ENCODE data around the gene PARP6. TPM values are rescaled to one million over a fixed set of nuclear protein-coding genes. Genes with fewer than 3 reads are reported as not detected.

PARP6 gene
- total RNA-seq, 2 experiments from 2014 or later: 41.4 to 58.2 TPM

DNA sequence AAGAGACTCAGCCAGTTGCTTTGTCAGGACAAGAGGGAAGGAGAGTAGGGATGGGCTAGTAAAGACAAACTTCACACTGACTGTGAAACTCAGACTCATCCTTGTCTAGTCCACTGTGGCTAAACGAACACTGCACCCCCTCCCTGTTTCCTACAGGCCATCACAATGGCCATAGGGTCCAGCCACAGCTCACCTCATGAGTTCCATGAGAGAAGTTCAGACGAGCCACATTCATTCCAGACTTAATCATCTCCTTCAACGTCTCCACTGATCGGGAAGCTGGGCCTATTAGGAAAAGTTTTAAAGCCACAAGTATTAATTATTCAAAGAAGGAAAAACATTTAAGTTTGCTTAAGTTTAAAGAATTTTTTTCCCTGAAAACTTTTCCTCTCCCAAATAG, 55.1 kb downstream of the PARP6 start:
- intact Hi-C loops (cut with DNase I, micrococcal nuclease): no loop called here
- no peaks in the 10 kb centered on the region for H3K9me3 Mint-ChIP-seq (ENCODE audit: low read depth)
- H3K27ac Mint-ChIP-seq: no peak overlapping the region
- POLR2A ChIA-PET: interaction anchor here (1.3 kb wide), 1 partner anchor 9 kb away, joined by 6 read pairs; no protein-coding TSS in a partner anchor
- CTCF ChIA-PET: interaction anchor here (1.0 to 3.8 kb wide), 4 partner anchors 9 to 34 kb away, joined by 3 to 17 read pairs (median 4); no protein-coding TSS in a partner anchor
- ATAC-seq: no peak
- H3K4me1 Mint-ChIP-seq: peaks cover 41% of the 10 kb centered on the region
- H3K27me3 Mint-ChIP-seq: no peaks in the 10 kb centered on the region
- no peak overlapping the region for H3K4me3 Mint-ChIP-seq
- H3K36me3 Mint-ChIP-seq (ENCODE audit: low read depth): peaks cover 82% of the 10 kb centered on the region
- DNase-seq: no peak

DNA sequence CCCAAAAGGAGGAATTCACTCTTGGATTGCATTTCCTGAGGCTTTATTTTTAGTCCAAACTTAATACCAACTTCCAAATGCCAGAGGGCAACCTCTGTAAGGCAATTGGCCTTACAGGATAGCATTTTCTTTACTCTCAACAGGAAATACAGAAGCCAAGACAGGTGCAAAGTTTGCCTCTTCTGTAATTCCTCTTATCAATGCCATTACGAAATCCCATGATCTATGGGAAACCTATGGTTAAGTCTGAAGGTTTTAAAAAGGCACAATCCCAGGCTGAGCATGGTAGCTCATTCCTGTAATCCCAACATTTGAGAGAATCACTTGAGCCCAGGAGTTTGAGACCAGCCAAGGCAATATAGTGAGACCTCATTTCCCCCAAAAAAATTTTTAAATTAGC, 56.3 kb downstream of the PARP6 start:
- Mint-ChIP-seq H3K4me3 (no peak overlapping the region), H3K9me3 (ENCODE audit: low read depth) (no peaks in the 10 kb centered on the region), H3K27me3 (no peaks in the 10 kb centered on the region), H3K27ac (no peak overlapping the region), H3K4me1 (peaks cover 31% of the 10 kb centered on the region), H3K36me3 (ENCODE audit: low read depth) (peaks cover 84% of the 10 kb centered on the region)
- no peak for ATAC-seq
- intact Hi-C loops (cut with DNase I, micrococcal nuclease): no loop called here
- ChIA-PET CTCF (interaction anchor here (1.0 to 3.8 kb wide), 5 partner anchors 8 to 58 kb away, joined by 3 to 17 read pairs (median 3); no protein-coding TSS in a partner anchor), POLR2A (no interaction called here)
- DNase-seq: no peak

DNA sequence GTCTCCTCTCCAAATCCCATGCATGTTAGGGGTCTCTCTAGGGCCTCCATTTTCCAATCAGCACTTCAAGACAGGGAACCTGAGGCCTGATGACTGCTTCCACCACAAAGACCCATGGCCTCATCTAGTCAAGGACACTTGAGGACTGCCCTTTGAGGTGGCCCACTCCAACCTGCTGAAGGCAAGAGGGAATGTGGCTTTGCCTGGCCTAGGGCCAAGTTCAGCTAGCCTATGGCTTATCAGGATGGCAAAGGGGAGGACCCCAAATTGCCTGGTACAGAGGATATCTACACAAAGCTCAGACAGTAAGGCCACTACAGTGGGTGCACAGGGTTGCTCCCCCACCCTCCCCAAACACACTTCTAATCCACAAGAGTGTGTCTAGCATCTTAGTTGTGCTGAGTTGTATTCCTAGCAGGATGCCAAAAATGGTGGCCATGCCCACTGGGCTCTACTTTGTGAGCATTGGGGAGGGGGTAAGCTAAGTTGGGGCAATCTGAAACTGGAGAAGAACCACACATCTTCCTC, 64.7 kb downstream of the PARP6 start:
- CTCF ChIA-PET: interaction anchor here (0.8 to 1.5 kb wide), 4 partner anchors 9 to 66 kb away, joined by 3 to 6 read pairs (median 4); no protein-coding TSS in a partner anchor
- POLR2A ChIA-PET: no interaction called here
- ATAC-seq: no peak

DNA sequence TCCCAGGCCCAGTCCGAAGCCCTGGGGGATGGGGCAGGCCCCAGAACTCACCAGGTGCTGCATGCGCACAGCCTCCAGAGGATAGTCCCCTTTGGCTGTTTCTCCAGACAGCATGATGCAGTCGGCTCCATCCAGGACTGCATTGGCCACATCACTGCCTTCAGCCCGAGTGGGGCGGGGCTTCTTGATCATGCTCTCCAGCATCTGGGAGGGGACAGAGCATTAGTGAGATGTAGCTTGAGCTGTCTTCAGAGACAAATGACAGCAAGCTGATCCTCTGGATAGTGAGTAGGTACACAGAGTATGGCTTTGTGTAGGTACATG, 65.7 kb downstream of the PARP6 start:
- ChIA-PET CTCF (interaction anchor here (1.5 kb wide), 1 partner anchor 20 kb away, joined by 5 read pairs; no protein-coding TSS in a partner anchor), POLR2A (interaction anchor here (0.5 kb wide), 1 partner anchor 20 kb away, joined by 3 read pairs; no protein-coding TSS in a partner anchor)
- Mint-ChIP-seq H3K27ac (peak overlapping the region; percentile 73), H3K27me3 (no peaks in the 10 kb centered on the region), H3K9me3 (ENCODE audit: low read depth) (no peaks in the 10 kb centered on the region), H3K36me3 (ENCODE audit: low read depth) (peaks cover 97% of the 10 kb centered on the region), H3K4me3 (no peak overlapping the region), H3K4me1 (peaks cover 37% of the 10 kb centered on the region)
- DNase-seq (no peak), ATAC-seq (no peak)
- intact Hi-C loops (cut with DNase I, micrococcal nuclease): loop anchor here in 1 of 2 experiments (2.0 kb wide), 1 partner anchor 18 kb away; no protein-coding TSS in a partner anchor

More for the DNA sequence above, 64.7 kb downstream of the PARP6 start:
- peaks cover 34% of the 10 kb centered on the region for H3K4me1 Mint-ChIP-seq
- DNase-seq: no peak
- no peak overlapping the region for H3K27ac Mint-ChIP-seq
- H3K27me3 Mint-ChIP-seq: no peaks in the 10 kb centered on the region
- no peaks in the 10 kb centered on the region for H3K9me3 Mint-ChIP-seq (ENCODE audit: low read depth)
- H3K36me3 Mint-ChIP-seq (ENCODE audit: low read depth): peaks cover 97% of the 10 kb centered on the region
- H3K4me3 Mint-ChIP-seq: no peak overlapping the region
- intact Hi-C loops (cut with DNase I, micrococcal nuclease): loop anchor here in 1 of 2 experiments (2.0 kb wide), 1 partner anchor 17 kb away; no protein-coding TSS in a partner anchor

DNA sequence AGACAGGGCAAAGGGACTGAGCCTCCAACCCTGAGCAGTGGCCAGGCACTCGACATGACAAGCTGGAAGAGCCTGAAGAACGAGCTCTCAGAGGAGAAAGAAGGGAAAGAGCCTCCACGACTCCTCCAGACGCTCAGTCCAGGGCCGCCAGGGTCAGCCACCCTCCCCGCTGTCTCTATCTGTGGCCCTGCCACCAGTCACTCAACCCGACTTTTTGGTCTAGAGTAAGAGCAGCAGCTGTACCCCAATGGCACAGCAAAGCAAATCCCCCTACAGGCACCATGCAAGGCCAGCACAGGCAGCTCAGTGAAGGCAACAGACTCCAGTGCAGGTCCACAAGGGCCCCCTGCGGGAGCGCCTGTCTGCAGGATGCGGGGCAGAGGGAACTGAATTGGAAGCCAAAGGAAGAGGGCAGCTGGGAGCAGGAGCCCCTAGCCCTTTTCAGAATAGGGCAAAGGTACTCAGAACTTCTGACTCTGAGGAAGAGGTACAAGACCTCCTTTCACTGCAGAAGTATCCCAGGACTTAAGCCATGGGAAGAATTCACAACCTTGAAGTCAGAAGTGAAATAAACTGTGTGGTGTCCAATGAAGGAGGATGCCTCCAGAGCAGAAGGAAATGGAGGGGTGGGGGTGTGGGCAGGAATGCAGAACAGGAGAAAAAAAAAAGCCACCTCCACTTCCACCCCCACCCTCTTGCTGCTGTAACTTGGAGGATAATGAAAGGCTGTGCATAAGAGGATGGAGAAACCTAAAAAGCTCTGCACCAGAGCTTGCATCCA, 66.3 kb downstream of the PARP6 start:
- intact Hi-C loops (cut with DNase I, micrococcal nuclease): loop anchor here (2.0 kb wide), 2 partner anchors 19 to 21 kb away; no protein-coding TSS in a partner anchor
- Mint-ChIP-seq H3K27me3 (no peaks in the 10 kb centered on the region), H3K9me3 (ENCODE audit: low read depth) (no peaks in the 10 kb centered on the region), H3K4me3 (no peak overlapping the region), H3K36me3 (ENCODE audit: low read depth) (peaks cover 95% of the 10 kb centered on the region), H3K4me1 (peaks cover 37% of the 10 kb centered on the region), H3K27ac (peak overlapping the region; percentile 80)
- ChIA-PET POLR2A (interaction anchor here (1.0 kb wide), 1 partner anchor 21 kb away, joined by 3 read pairs; no protein-coding TSS in a partner anchor), CTCF (interaction anchor here (0.6 to 1.5 kb wide), 4 partner anchors 21 to 544 kb away, joined by 3 to 5 read pairs (median 3); no protein-coding TSS in a partner anchor)
- DNase-seq (no peak), ATAC-seq (no peak)

DNA sequence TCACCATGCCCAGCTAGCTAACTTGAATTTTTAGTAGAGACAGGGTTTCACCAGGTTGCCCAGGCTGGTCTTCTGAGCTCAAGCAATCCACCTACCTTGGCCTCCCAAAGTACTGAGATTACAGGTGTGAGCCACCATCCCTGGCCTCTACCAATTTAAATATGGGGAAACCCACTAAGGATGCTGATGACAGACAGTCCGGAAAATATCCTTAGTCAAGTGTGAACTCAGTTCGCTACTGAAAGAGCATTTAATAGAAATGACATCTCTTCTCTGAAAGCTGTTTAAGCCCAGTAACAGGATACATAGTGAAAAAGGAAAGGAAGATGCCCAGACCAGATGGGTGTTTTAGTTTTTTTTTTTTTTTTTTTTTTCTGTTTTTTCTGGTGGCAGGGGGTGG, 67.1 kb downstream of the PARP6 start:
- ChIA-PET POLR2A (interaction anchor here (0.7 to 1.0 kb wide), 2 partner anchors 22 to 23 kb away, joined by 3 to 10 read pairs; no protein-coding TSS in a partner anchor), CTCF (interaction anchor here (0.6 to 1.2 kb wide), 3 partner anchors 22 to 544 kb away, joined by 3 read pairs; no protein-coding TSS in a partner anchor)
- ATAC-seq: peak; percentile 31
- no peak for DNase-seq
- H3K36me3 Mint-ChIP-seq (ENCODE audit: low read depth): peaks cover 95% of the 10 kb centered on the region
- intact Hi-C loops (cut with DNase I, micrococcal nuclease): loop anchor here in 1 of 2 experiments (2.0 kb wide), 1 partner anchor 22 kb away; no protein-coding TSS in a partner anchor
- no peaks in the 10 kb centered on the region for H3K27me3 Mint-ChIP-seq
- H3K9me3 Mint-ChIP-seq (ENCODE audit: low read depth): no peaks in the 10 kb centered on the region
- H3K4me1 Mint-ChIP-seq: peaks cover 35% of the 10 kb centered on the region
- H3K4me3 Mint-ChIP-seq: no peak overlapping the region
- H3K27ac Mint-ChIP-seq: peak overlapping the region; percentile 80

DNA sequence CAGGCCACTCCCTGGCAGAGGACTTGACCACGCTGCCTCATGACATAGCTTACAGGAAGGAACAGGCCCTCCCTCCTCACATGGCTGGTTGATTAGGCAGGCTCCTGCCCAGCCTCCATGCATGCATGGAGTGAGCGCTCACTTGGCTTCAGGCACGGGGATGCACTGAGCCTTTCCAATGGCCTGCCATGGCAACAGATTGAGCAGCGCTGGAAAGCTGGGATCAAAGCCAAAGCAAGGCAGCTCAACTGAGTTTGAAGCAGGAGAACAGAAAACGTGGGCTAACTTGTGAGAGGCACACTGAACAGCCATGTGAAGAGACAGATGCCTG, 68.9 kb downstream of the PARP6 start:
- DNase-seq (no peak), ATAC-seq (no peak)
- POLR2A ChIA-PET: interaction anchor here (1.5 kb wide), 1 partner anchor 23 kb away, joined by 4 read pairs; no protein-coding TSS in a partner anchor
- Mint-ChIP-seq H3K36me3 (ENCODE audit: low read depth) (peaks cover 96% of the 10 kb centered on the region), H3K27me3 (no peaks in the 10 kb centered on the region), H3K27ac (peak overlapping the region; percentile 33), H3K4me1 (peaks cover 36% of the 10 kb centered on the region), H3K9me3 (ENCODE audit: low read depth) (no peaks in the 10 kb centered on the region), H3K4me3 (no peak overlapping the region)
- CTCF ChIA-PET: interaction anchor here (0.6 to 0.8 kb wide), 3 partner anchors 23 to 221 kb away, joined by 3 to 4 read pairs (median 3); no protein-coding TSS in a partner anchor
- intact Hi-C loops (cut with DNase I, micrococcal nuclease): no loop called here

DNA sequence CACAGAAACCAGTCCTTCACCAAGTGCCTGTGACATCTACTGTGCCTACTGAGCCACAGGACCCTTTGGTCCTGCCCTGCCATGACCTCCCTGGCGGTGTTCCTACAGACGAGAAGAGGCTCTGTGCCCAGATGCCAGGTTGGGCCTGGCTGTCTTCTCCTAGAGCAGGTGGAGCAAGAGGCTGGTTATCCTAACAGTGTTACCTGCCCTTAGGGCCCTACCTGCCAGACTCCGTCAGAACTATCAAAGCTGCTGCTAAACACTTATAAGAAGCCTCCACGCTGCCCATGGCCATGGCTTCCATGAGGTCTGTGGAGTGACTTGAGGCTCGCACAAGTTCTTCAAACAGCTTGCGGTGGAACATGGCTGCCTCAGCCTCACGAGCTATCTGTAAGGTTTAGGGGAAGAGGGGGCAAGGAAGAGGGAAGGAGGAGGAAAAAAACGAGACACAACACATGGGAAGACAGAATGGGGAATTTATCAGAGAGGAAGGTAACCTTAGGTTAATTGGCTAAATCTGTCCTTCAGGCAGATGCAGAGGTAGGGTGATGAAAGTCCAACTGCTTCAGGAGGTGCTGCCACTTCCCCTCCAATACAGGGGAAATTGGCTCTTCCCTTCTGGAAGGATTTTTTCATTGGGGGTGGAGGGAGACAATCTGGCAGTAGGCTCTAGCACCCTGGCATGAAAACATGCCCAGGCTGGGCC, 69.4 kb downstream of the PARP6 start:
- no peaks in the 10 kb centered on the region for H3K9me3 Mint-ChIP-seq (ENCODE audit: low read depth)
- no peak overlapping the region for H3K4me3 Mint-ChIP-seq
- intact Hi-C loops (cut with DNase I, micrococcal nuclease): no loop called here
- H3K4me1 Mint-ChIP-seq: peaks cover 37% of the 10 kb centered on the region
- no peak for ATAC-seq
- H3K27me3 Mint-ChIP-seq: peaks cover 2% of the 10 kb centered on the region
- CTCF ChIA-PET: interaction anchor here (0.6 to 1.0 kb wide), 4 partner anchors 24 to 221 kb away, joined by 3 to 4 read pairs (median 4); no protein-coding TSS in a partner anchor
- POLR2A ChIA-PET: interaction anchor here (1.5 kb wide), 1 partner anchor 24 kb away, joined by 4 read pairs; no protein-coding TSS in a partner anchor
- peaks cover 96% of the 10 kb centered on the region for H3K36me3 Mint-ChIP-seq (ENCODE audit: low read depth)
- peak overlapping the region; percentile 33 for H3K27ac Mint-ChIP-seq
- no peak for DNase-seq

DNA sequence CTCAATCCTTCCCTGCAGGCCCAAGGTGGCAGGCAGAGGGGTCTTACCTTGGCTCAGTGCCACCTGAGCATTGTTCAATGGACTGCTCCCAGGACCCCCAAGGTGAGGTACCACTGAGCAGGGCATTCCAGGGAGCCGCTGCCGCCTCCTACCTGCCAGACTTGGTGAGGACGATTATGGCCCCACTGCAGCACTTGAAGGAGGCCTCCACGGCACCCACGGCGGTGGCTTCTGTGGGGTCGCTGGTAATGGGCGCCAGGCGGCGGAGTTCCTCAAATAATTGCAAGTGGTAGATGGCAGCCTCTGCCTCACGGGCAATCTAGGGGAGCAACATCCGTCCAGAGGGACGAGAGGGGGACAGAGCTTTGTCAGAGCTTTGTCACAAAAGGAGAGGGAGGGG, 70.1 kb downstream of the PARP6 start:
- Mint-ChIP-seq H3K27ac (no peak overlapping the region), H3K4me3 (peak overlapping the region; percentile 33), H3K27me3 (peaks cover 4% of the 10 kb centered on the region), H3K9me3 (ENCODE audit: low read depth) (no peaks in the 10 kb centered on the region), H3K36me3 (ENCODE audit: low read depth) (peaks cover 91% of the 10 kb centered on the region), H3K4me1 (peaks cover 39% of the 10 kb centered on the region)
- intact Hi-C loops (cut with DNase I, micrococcal nuclease): no loop called here
- ATAC-seq (no peak), DNase-seq (no peak)
- POLR2A ChIA-PET: interaction anchor here (1.5 kb wide), 1 partner anchor 24 kb away, joined by 4 read pairs; no protein-coding TSS in a partner anchor
- CTCF ChIA-PET: interaction anchor here (0.6 to 1.0 kb wide), 3 partner anchors 24 to 733 kb away, joined by 3 to 4 read pairs (median 4); no protein-coding TSS in a partner anchor

DNA sequence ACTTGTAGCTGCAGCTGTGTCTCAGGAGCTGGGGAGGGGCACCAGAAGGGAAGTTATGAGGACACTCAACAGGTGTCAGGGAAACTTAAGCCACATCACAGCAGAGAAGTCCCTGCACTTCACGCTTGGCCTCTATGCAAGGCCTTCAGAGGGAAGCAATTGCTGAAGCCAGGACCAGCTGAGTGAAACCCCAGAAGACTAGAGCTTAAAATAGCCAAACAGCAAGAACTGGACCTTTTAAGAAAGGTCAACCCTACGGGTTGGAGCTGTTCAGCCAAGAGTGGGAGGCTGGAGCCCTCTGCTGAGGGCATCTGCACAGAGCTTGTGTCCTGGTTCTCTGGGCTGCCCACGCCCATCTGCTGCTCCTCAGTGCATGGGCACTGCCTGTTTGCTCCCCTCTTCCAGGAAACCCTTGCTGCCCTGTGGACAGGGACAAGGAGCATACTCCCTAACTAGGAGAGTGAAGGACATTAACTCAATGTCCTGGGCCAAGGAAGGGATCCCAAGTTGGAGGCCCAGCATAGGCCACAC, 70.9 kb downstream of the PARP6 start:
- H3K4me3 Mint-ChIP-seq: no peak overlapping the region
- POLR2A ChIA-PET: no interaction called here

More for the DNA sequence above, 70.9 kb downstream of the PARP6 start:
- DNase-seq (no peak), ATAC-seq (no peak)
- CTCF ChIA-PET: interaction anchor here (0.6 to 2.3 kb wide), 7 partner anchors 13 to 734 kb away, joined by 3 to 10 read pairs (median 4); no protein-coding TSS in a partner anchor
- Mint-ChIP-seq H3K27ac (peak overlapping the region; percentile 13), H3K36me3 (ENCODE audit: low read depth) (peaks cover 82% of the 10 kb centered on the region), H3K4me1 (peaks cover 31% of the 10 kb centered on the region), H3K27me3 (peaks cover 10% of the 10 kb centered on the region), H3K9me3 (ENCODE audit: low read depth) (no peaks in the 10 kb centered on the region)
- intact Hi-C loops (cut with DNase I, micrococcal nuclease): no loop called here

Measured in activated CD4-positive, alpha-beta T cell treated with anti-CD3 and anti-CD28 coated beads for 36 hours (primary cell).